ENCODE results near the gene CCDC17. TPM values are rescaled to one million over a fixed set of nuclear protein-coding genes. Genes with fewer than 3 reads are reported as not detected.

The CCDC17 gene
- total and polyA plus RNA-seq, 2 experiments from 2014 or later: 0.57 to 2.2 TPM

- no peak for TF ChIP-seq ZNF462 (CRISPR knock-in tag; IDR thresholded peaks at IDR 0.05)
- TF ChIP-seq, protein P1, sequence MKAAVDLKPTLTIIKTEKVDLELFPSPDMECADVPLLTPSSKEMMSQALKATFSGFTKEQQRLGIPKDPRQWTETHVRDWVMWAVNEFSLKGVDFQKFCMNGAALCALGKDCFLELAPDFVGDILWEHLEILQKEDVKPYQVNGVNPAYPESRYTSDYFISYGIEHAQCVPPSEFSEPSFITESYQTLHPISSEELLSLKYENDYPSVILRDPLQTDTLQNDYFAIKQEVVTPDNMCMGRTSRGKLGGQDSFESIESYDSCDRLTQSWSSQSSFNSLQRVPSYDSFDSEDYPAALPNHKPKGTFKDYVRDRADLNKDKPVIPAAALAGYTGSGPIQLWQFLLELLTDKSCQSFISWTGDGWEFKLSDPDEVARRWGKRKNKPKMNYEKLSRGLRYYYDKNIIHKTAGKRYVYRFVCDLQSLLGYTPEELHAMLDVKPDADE (IDR thresholded peaks at IDR 0.05): no peak
- no peak for TF ChIP-seq STAT1 (IDR thresholded peaks at IDR 0.05; ENCODE audit: unreplicated experiment)
- no peak; the same call in 1 of the 2 replicates for TF ChIP-seq POLR2AphosphoS5 (IDR thresholded peaks at IDR 0.05; ENCODE audit: low read depth)
- no peak for TF ChIP-seq JUNB (IDR thresholded peaks at IDR 0.05; ENCODE audit: unreplicated experiment)
- no peak for TF ChIP-seq ZNF331 (CRISPR knock-in tag; IDR thresholded peaks at IDR 0.05; ENCODE audit: low read depth)
Observed at GRCh38 chr1:45573231-45573804, 50.5 kb downstream of the CCDC17 start (continued).

DNA sequence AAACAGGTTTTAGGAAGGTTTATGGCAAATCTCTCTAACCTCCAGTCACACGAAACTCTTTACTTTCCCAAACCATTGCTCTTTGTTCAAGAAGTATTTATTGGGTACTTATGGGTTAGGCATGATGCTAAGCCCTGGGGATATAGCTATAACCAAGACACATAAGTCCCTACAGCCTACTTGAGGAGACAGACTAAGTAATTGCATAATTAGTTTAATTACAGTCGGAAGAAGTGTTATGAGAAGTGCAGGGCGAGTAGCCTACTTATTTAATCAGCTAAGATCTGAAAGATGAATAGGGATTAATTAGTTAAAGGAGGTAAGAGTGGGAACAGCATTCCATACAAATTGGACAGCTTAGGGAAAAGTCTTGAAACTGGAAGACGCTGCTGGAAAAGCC lies 53.2 kb downstream of the CCDC17 start:
- no peak overlapping the region for H3K27ac Mint-ChIP-seq
- H3K36me3 Mint-ChIP-seq (ENCODE audit: low read depth): peaks cover 61% of the 10 kb centered on the region
- Histone ChIP-seq H3K27me3 (ENCODE audit: insufficient read depth) (no peaks in the 10 kb centered on the region), H3K4me1 (ENCODE audit: insufficient read depth) (peaks cover 26% of the 10 kb centered on the region), H4K20me1 (replicated peaks; ENCODE audit: insufficient read depth) (peaks cover 16% of the 10 kb centered on the region), H3K36me3 (ENCODE audit: insufficient read depth) (peaks cover 36% of the 10 kb centered on the region), H3K4me3 (no peak overlapping the region), H3K4me2 (no peak overlapping the region), H3F3A (replicated peaks; ENCODE audit: low read depth) (peaks cover 47% of the 10 kb centered on the region), H3K27ac (ENCODE audit: low read depth) (peak overlapping the region; percentile 34; the same call in 1 of the 2 replicates), H2AFZ (no peak overlapping the region), H3K79me2 (replicated peaks; ENCODE audit: insufficient read depth) (peaks cover 9% of the 10 kb centered on the region; the same call in 1 of the 2 replicates), H3K9me2 (ENCODE audit: insufficient read depth) (no peaks in the 10 kb centered on the region)
- peaks cover 30% of the 10 kb centered on the region for H3K4me1 Mint-ChIP-seq
- ATAC-seq (no peak), DNase-seq (ENCODE audit: low spot score) (no peak)
- TF ChIP-seq, protein P1 (IDR thresholded peaks at IDR 0.05): no peak
- TF ChIP-seq POLR2AphosphoS5 (IDR thresholded peaks at IDR 0.05; ENCODE audit: low read depth) (no peak), JUNB (IDR thresholded peaks at IDR 0.05; ENCODE audit: unreplicated experiment) (no peak)
- TF ChIP-seq, protein P2, sequence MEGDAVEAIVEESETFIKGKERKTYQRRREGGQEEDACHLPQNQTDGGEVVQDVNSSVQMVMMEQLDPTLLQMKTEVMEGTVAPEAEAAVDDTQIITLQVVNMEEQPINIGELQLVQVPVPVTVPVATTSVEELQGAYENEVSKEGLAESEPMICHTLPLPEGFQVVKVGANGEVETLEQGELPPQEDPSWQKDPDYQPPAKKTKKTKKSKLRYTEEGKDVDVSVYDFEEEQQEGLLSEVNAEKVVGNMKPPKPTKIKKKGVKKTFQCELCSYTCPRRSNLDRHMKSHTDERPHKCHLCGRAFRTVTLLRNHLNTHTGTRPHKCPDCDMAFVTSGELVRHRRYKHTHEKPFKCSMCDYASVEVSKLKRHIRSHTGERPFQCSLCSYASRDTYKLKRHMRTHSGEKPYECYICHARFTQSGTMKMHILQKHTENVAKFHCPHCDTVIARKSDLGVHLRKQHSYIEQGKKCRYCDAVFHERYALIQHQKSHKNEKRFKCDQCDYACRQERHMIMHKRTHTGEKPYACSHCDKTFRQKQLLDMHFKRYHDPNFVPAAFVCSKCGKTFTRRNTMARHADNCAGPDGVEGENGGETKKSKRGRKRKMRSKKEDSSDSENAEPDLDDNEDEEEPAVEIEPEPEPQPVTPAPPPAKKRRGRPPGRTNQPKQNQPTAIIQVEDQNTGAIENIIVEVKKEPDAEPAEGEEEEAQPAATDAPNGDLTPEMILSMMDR (conservative IDR thresholded peaks at IDR 0.05; ENCODE audit: low read depth in 2 of 2): no peak
- TF ChIP-seq, protein P3, sequence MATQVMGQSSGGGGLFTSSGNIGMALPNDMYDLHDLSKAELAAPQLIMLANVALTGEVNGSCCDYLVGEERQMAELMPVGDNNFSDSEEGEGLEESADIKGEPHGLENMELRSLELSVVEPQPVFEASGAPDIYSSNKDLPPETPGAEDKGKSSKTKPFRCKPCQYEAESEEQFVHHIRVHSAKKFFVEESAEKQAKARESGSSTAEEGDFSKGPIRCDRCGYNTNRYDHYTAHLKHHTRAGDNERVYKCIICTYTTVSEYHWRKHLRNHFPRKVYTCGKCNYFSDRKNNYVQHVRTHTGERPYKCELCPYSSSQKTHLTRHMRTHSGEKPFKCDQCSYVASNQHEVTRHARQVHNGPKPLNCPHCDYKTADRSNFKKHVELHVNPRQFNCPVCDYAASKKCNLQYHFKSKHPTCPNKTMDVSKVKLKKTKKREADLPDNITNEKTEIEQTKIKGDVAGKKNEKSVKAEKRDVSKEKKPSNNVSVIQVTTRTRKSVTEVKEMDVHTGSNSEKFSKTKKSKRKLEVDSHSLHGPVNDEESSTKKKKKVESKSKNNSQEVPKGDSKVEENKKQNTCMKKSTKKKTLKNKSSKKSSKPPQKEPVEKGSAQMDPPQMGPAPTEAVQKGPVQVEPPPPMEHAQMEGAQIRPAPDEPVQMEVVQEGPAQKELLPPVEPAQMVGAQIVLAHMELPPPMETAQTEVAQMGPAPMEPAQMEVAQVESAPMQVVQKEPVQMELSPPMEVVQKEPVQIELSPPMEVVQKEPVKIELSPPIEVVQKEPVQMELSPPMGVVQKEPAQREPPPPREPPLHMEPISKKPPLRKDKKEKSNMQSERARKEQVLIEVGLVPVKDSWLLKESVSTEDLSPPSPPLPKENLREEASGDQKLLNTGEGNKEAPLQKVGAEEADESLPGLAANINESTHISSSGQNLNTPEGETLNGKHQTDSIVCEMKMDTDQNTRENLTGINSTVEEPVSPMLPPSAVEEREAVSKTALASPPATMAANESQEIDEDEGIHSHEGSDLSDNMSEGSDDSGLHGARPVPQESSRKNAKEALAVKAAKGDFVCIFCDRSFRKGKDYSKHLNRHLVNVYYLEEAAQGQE (IDR thresholded peaks at IDR 0.05; ENCODE audit: unreplicated experiment): no peak
- H3K4me3 Mint-ChIP-seq: no peak overlapping the region
- H3K9me3 Mint-ChIP-seq: no peaks in the 10 kb centered on the region
- H3K27me3 Mint-ChIP-seq (ENCODE audit: insufficient read depth, low read depth, poor library complexity): peaks cover 4% of the 10 kb centered on the region

All from GM23338 (cell line).